Measurements from ENCODE around the gene CDCA8.
A peak's percentile ranks its signal among the peaks of the same experiment; 100 is the strongest.

CDCA8 gene

GRCh38 chr1:37692078-37692833 lies at the start of gene CDCA8:
Gene CDCA8 (plus strand): TSS chr1:37692516. CDS start chr1:37692691, 175 bp downstream.
- peak; percentile 99 for DNase-seq

- no peak for DNase-seq
Measured at GRCh38 chr1:37647281-37647680, 45.0 kb upstream of the CDCA8 start.

GRCh38 chr1:37650173-37650572 lies 42.1 kb upstream of the CDCA8 start:
- no peak for DNase-seq

GRCh38 chr1:37650721-37651120 lies 41.6 kb upstream of the CDCA8 start:
- DNase-seq, result no peak

- DNase-seq, result no peak
Measured at GRCh38 chr1:37651803-37652202, 40.5 kb upstream of the CDCA8 start.

- no peak for DNase-seq
Measured at GRCh38 chr1:37652976-37653375, 39.3 kb upstream of the CDCA8 start.

GRCh38 chr1:37653906-37654305 lies 38.4 kb upstream of the CDCA8 start:
- DNase-seq, result no peak

GRCh38 chr1:37655274-37655673 lies 37.0 kb upstream of the CDCA8 start:
- no peak for DNase-seq

GRCh38 chr1:37656026-37656425 lies 36.3 kb upstream of the CDCA8 start:
- DNase-seq, result no peak

GRCh38 chr1:37656881-37657280 lies 35.4 kb upstream of the CDCA8 start:
- no peak for DNase-seq

- no peak for DNase-seq
Measured at GRCh38 chr1:37657620-37658412, 34.5 kb upstream of the CDCA8 start.

GRCh38 chr1:37658486-37658885 lies 33.8 kb upstream of the CDCA8 start:
- no peak for DNase-seq

GRCh38 chr1:37660664-37661063 lies 31.7 kb upstream of the CDCA8 start:
- DNase-seq, result no peak

- DNase-seq, result no peak
Measured at GRCh38 chr1:37661401-37661800, 30.9 kb upstream of the CDCA8 start.

- no peak for DNase-seq
Measured at GRCh38 chr1:37662031-37662755, 30.1 kb upstream of the CDCA8 start.

- DNase-seq, result no peak
Measured at GRCh38 chr1:37663426-37664000, 28.8 kb upstream of the CDCA8 start.

GRCh38 chr1:37666241-37666867 lies 26.0 kb upstream of the CDCA8 start:
- no peak for DNase-seq

GRCh38 chr1:37667023-37667671 lies 25.2 kb upstream of the CDCA8 start:
- no peak for DNase-seq

GRCh38 chr1:37670133-37670532 lies 22.2 kb upstream of the CDCA8 start:
- DNase-seq, result no peak

- DNase-seq, result no peak
Measured at GRCh38 chr1:37671261-37671660, 21.1 kb upstream of the CDCA8 start.

GRCh38 chr1:37672136-37672870 lies 20.0 kb upstream of the CDCA8 start:
- no peak for DNase-seq
